HepG2 (cell line): Measurements from ENCODE around the gene LGALS3. TPM values are rescaled to one million over a fixed set of nuclear protein-coding genes. Genes with fewer than 3 reads are reported as not detected.

Source experiments
- ADNP ChIP-seq: sonication (generic); formaldehyde crosslinking; IDR thresholded peaks from 2 replicates; pipeline ENCODE4 v1.4.0; 2020; ENCODE audit warnings: missing genetic modification reagents
- ESRRA ChIP-seq: sonication (generic); formaldehyde crosslinking; IDR thresholded peaks from 2 replicates; pipeline ENCODE4 v1.5.1; 2020; ENCODE audit warnings: mild to moderate bottlenecking, low read depth, missing genetic modification reagents
- FOXK2 ChIP-seq: fragments of 450-650 bp; IDR thresholded peaks from 2 replicates; pipeline ENCODE4 v1.6.1; 2016
- ISL2 ChIP-seq: sonication (generic); formaldehyde crosslinking; IDR thresholded peaks from 2 replicates; pipeline ENCODE4 v1.5.0; 2020; ENCODE audit warnings: missing genetic modification reagents
- MAFK ChIP-seq, 2 experiments: IDR thresholded peaks in 1 of 2; conservative IDR thresholded peaks in 1 of 2; 2 replicates each; pipeline ENCODE4 v1.6.1; 2011; ENCODE audit warnings: improper control_type of control experiment in 2 of 2, low read length in 2 of 2
- MTERF4 ChIP-seq: sonication (generic); formaldehyde crosslinking; IDR thresholded peaks from 2 replicates; pipeline ENCODE4 v1.8.0; 2023; ENCODE audit warnings: mild to moderate bottlenecking, missing genetic modification reagents
- NFYC ChIP-seq: IDR thresholded peaks from 2 replicates; pipeline ENCODE4 v1.6.1; 2016; ENCODE audit warnings: missing genetic modification reagents, missing compliant biosample characterization
- PAF1 ChIP-seq: IDR thresholded peaks from 2 replicates; pipeline ENCODE4 v1.6.1; 2016; ENCODE audit warnings: missing genetic modification reagents, missing compliant biosample characterization
- PBX3 ChIP-seq: sonication (generic); formaldehyde crosslinking; IDR thresholded peaks from 2 replicates; pipeline ENCODE4 v1.8.1; 2023; ENCODE audit warnings: missing genetic modification reagents, inconsistent platforms, borderline replicate concordance
- SIX1 ChIP-seq: sonication (generic); formaldehyde crosslinking; IDR thresholded peaks from 2 replicates; pipeline ENCODE4 v1.4.0; 2020; ENCODE audit warnings: missing genetic modification reagents, borderline replicate concordance
- SMARCE1 ChIP-seq: fragments of 450-650 bp; IDR thresholded peaks from 2 replicates; pipeline ENCODE4 v1.6.1; 2017; ENCODE audit warnings: borderline replicate concordance
- SNAPC5 ChIP-seq: sonication (generic); formaldehyde crosslinking; IDR thresholded peaks from 2 replicates; pipeline ENCODE4 v1.8.1; 2023; ENCODE audit warnings: mild to moderate bottlenecking, missing genetic modification reagents, borderline replicate concordance
- SOX6 ChIP-seq, 2 experiments: fragments of 450-650 bp in 1 of 2; sonication (generic) in 1 of 2; formaldehyde crosslinking in 1 of 2; IDR thresholded peaks; 2 replicates each; pipeline versions ENCODE4 v1.4.0 to v1.6.1; 2017 to 2020; ENCODE audit warnings: antibody characterized with exemption in 1 of 2, mild to moderate bottlenecking in 1 of 2, missing genetic modification reagents in 1 of 2
- SP4 ChIP-seq: sonication (generic); formaldehyde crosslinking; IDR thresholded peaks from 2 replicates; pipeline ENCODE4 v1.8.1; 2023; ENCODE audit warnings: mild to moderate bottlenecking, missing genetic modification reagents
- SRY ChIP-seq: sonication (generic); formaldehyde crosslinking; IDR thresholded peaks from 2 replicates; pipeline ENCODE4 v1.8.0; 2022; ENCODE audit warnings: mild to moderate bottlenecking, missing genetic modification reagents
- ZBTB7B ChIP-seq: sonication (generic); formaldehyde crosslinking; IDR thresholded peaks from 2 replicates; pipeline ENCODE4 v1.4.0; 2020; ENCODE audit warnings: missing genetic modification reagents
- ZNF180 ChIP-seq: sonication (generic); formaldehyde crosslinking; IDR thresholded peaks from 2 replicates; pipeline ENCODE4 v1.4.0; 2020; ENCODE audit warnings: low read depth, missing genetic modification reagents, borderline replicate concordance
- ZNF235 ChIP-seq: sonication (generic); formaldehyde crosslinking; IDR thresholded peaks from 2 replicates; pipeline ENCODE4 v1.8.1; 2023; ENCODE audit warnings: mild to moderate bottlenecking, missing genetic modification reagents, borderline replicate concordance
- ZNF34 ChIP-seq: sonication (generic); formaldehyde crosslinking; IDR thresholded peaks from 2 replicates; pipeline ENCODE4 v1.4.0; 2020; ENCODE audit warnings: mild to moderate bottlenecking, missing genetic modification reagents, borderline replicate concordance
- ZNF441 ChIP-seq: sonication (generic); formaldehyde crosslinking; IDR thresholded peaks from 2 replicates; pipeline ENCODE4 v1.7.0; 2021; ENCODE audit warnings: missing genetic modification reagents, borderline replicate concordance
- polyA plus RNA-seq, 8 experiments: library from polyadenylated mRNA; depleted of rRNA in 3 of 8; stranded (reverse) in 7 of 8; unstranded in 1 of 8; fragments of >200 nt; fragmentation: Illumina TruSeq in 4 of 8; extraction: Trizol in 4 of 8; gene quantifications; 2 replicates each; pipeline versions ENCODE4 v1.2.1 to v1.2.3, GENCODE V29; 2011 to 2016; ENCODE audit warnings: low read depth in 4 of 8, missing spikeins in 1 of 8, mixed read lengths in 1 of 8; ENCODE audit not compliant: insufficient read depth in 1 of 8
- total RNA-seq, 5 experiments: library from RNA; depleted of rRNA; stranded (reverse); fragments of >200 nt; fragmentation: Illumina TruSeq; extraction: Trizol; gene quantifications; 2 replicates each; pipeline ENCODE4 v1.2.3, GENCODE V29; 2016; ENCODE audit warnings: low read depth in 1 of 5
- TF ChIP-seq, protein P1 (sequence below): sonication (generic); formaldehyde crosslinking; IDR thresholded peaks from 2 replicates; pipeline ENCODE4 v1.4.0; 2020; ENCODE audit warnings: mild to moderate bottlenecking, missing genetic modification reagents

LGALS3 gene
- total and polyA plus RNA-seq, 2 of the 13 experiments (the other 11 are each of a cell fraction or from before 2014, with no cell fraction given), result 5.0 to 97.4 TPM

GRCh38 chr14:55191203-55192053 is 62.4 kb downstream of the LGALS3 start, which contains the start of gene DLGAP5 (continued):
- TF ChIP-seq SIX1 (CRISPR knock-in tag) (no peak; the same call in 1 of the 2 replicates), SMARCE1 (no peak), SOX6 (IDR thresholded peaks at IDR 0.05) (no peak), SOX6 (CRISPR knock-in tag; IDR thresholded peaks at IDR 0.05) (peak; percentile 27; the same call in 1 of the 2 replicates), SP4 (CRISPR knock-in tag) (peak; percentile 79), SNAPC5 (peak; percentile 80), ESRRA (CRISPR knock-in tag) (no peak), ISL2 (CRISPR knock-in tag) (0 out of 2 replicates have a peak, but pooled peaks have one; percentile 13), FOXK2 (peak; percentile 57), NFYC (CRISPR knock-in tag) (peak; percentile 97), ZNF441 (CRISPR knock-in tag) (peak; percentile 66; the same call in 1 of the 2 replicates), ZNF34 (CRISPR knock-in tag) (no peak), MAFK (conservative IDR thresholded peaks at IDR 0.05 in 1 of 2, IDR thresholded peaks at IDR 0.05 in 1 of 2; ENCODE audit: low read length in 2 of 2) (no peak), ZNF235 (CRISPR knock-in tag) (peak; percentile 64; the same call in 1 of the 2 replicates), PBX3 (0 out of 2 replicates have a peak, but pooled peaks have one; percentile 44), ZNF180 (CRISPR knock-in tag) (no peak), PAF1 (CRISPR knock-in tag) (no peak), ADNP (CRISPR knock-in tag) (no peak), SRY (no peak), MTERF4 (CRISPR knock-in tag) (no peak), ZBTB7B (CRISPR knock-in tag) (peak; percentile 70; the same call in 1 of the 2 replicates)
- TF ChIP-seq, protein P1, sequence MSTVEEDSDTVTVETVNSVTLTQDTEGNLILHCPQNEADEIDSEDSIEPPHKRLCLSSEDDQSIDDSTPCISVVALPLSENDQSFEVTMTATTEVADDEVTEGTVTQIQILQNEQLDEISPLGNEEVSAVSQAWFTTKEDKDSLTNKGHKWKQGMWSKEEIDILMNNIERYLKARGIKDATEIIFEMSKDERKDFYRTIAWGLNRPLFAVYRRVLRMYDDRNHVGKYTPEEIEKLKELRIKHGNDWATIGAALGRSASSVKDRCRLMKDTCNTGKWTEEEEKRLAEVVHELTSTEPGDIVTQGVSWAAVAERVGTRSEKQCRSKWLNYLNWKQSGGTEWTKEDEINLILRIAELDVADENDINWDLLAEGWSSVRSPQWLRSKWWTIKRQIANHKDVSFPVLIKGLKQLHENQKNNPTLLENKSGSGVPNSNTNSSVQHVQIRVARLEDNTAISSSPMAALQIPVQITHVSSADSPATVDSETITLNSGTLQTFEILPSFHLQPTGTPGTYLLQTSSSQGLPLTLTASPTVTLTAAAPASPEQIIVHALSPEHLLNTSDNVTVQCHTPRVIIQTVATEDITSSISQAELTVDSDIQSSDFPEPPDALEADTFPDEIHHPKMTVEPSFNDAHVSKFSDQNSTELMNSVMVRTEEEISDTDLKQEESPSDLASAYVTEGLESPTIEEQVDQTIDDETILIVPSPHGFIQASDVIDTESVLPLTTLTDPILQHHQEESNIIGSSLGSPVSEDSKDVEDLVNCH (CRISPR knock-in tag), result no peak
